KOPT-K1 (cell line): Measurements from ENCODE around the gene RAP1GAP.

Experiments used
- H3K27ac ChIP-seq: fragments of 200-600 bp; sonication (generic); 2 replicates; pipeline ENCODE4 v1.5.1; 2016; ENCODE audit warnings: antibody characterized with exemption, mild to moderate bottlenecking, low read depth, low read length; ENCODE audit not compliant: poor library complexity, severe bottlenecking
- H3K36me3 ChIP-seq: fragments of 200-600 bp; sonication (generic); 2 replicates; pipeline ENCODE4 v1.5.1; 2017; ENCODE audit warnings: antibody characterized with exemption, mild to moderate bottlenecking, low read length, moderate library complexity; ENCODE audit not compliant: insufficient read depth
- H3K9me3 ChIP-seq: fragments of 200-600 bp; sonication (generic); 2 replicates; pipeline ENCODE4 v1.5.1; 2017; ENCODE audit warnings: antibody characterized with exemption, low read length, mild to moderate bottlenecking; ENCODE audit not compliant: insufficient read depth, poor library complexity, severe bottlenecking

RAP1GAP gene

DNA sequence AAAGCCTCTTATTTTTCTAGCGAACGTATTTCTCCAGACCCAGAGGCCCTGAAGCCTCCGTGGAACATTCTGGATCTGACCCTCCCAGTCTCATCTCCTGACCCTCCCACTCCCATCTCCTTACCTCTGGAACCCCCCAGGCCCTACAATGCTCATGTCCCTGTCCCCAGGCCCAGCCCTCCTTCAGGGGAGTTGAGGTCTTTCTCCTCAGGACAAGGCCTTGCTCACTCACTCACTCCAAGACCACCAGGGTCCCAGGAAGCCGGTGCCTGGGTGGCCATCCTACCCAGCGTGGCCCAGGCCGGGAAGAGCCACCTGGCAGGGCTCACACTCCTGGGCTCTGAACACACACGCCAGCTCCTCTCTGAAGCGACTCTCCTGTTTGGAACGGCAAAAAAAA, 91.2 kb downstream of the RAP1GAP start:
- no peak overlapping the region for H3K27ac ChIP-seq
- H3K36me3 ChIP-seq: no peaks in the 10 kb centered on the region
- no peaks in the 10 kb centered on the region for H3K9me3 ChIP-seq

GRCh38 chr1:21577324-21577723, 91.8 kb downstream of the RAP1GAP start:
- Histone ChIP-seq H3K36me3 (no peaks in the 10 kb centered on the region), H3K9me3 (no peaks in the 10 kb centered on the region), H3K27ac (no peak overlapping the region)

GRCh38 chr1:21576798-21577187, 92.4 kb downstream of the RAP1GAP start:
- H3K9me3 ChIP-seq: no peaks in the 10 kb centered on the region
- H3K27ac ChIP-seq: no peak overlapping the region
- H3K36me3 ChIP-seq: no peaks in the 10 kb centered on the region

DNA sequence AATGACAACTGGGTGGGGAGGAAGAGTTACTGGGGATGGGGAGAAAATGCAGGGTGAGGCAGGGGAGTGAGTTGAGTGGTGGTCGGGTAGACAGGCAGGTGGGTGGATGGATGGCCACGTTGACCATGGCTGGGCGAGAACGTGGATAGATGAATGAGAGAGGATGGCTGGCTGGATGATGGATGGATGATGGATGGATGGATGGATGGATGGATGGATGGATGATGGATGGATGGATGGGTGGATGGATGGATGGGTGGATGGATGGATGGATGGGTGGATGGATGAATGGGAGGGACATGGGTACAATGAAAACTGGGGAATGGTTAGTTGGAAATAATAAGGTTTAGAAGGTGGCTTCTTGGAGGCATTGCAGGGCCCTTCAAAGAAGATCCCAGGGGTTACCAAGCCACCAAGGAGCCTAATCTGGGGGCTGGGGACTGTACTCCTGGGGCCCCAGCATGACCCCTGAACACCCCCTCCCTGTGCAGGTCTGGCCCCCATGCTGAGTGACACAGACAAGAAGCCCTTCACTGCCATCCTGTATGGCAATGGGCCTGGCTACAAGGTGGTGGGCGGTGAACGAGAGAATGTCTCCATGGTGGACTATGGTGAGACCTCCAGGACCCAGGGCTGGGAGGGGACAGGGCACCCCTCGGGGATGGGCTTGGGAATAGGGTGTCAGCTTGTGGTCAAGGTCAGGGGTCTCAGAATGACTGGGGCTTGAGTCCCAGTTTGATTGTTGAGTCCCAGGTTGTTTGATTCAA, 92.9 kb downstream of the RAP1GAP start:
- H3K36me3 ChIP-seq: no peaks in the 10 kb centered on the region

GRCh38 chr1:21575351-21575942, 93.7 kb downstream of the RAP1GAP start:
- H3K27ac ChIP-seq: no peak overlapping the region
- H3K9me3 ChIP-seq: no peaks in the 10 kb centered on the region

More for the DNA sequence above, 92.9 kb downstream of the RAP1GAP start:
- Histone ChIP-seq H3K9me3 (no peaks in the 10 kb centered on the region), H3K27ac (no peak overlapping the region)

GRCh38 chr1:21574466-21575151, 94.5 kb downstream of the RAP1GAP start:
- Histone ChIP-seq H3K27ac (no peak overlapping the region), H3K36me3 (no peaks in the 10 kb centered on the region), H3K9me3 (no peaks in the 10 kb centered on the region)

More at GRCh38 chr1:21575351-21575942, 93.7 kb downstream of the RAP1GAP start:
- no peaks in the 10 kb centered on the region for H3K36me3 ChIP-seq

- H3K27ac ChIP-seq: no peak overlapping the region
- no peaks in the 10 kb centered on the region for H3K9me3 ChIP-seq
- no peaks in the 10 kb centered on the region for H3K36me3 ChIP-seq
These were observed 95.1 kb downstream of the RAP1GAP start for GRCh38 chr1:21573971-21574465.

GRCh38 chr1:21573475-21573874, 95.7 kb downstream of the RAP1GAP start:
- no peak overlapping the region for H3K27ac ChIP-seq
- H3K36me3 ChIP-seq: no peaks in the 10 kb centered on the region
- no peaks in the 10 kb centered on the region for H3K9me3 ChIP-seq

- no peaks in the 10 kb centered on the region for H3K36me3 ChIP-seq
- H3K9me3 ChIP-seq: no peaks in the 10 kb centered on the region
- no peak overlapping the region for H3K27ac ChIP-seq
These were observed 96.4 kb downstream of the RAP1GAP start for GRCh38 chr1:21572735-21573277.

DNA sequence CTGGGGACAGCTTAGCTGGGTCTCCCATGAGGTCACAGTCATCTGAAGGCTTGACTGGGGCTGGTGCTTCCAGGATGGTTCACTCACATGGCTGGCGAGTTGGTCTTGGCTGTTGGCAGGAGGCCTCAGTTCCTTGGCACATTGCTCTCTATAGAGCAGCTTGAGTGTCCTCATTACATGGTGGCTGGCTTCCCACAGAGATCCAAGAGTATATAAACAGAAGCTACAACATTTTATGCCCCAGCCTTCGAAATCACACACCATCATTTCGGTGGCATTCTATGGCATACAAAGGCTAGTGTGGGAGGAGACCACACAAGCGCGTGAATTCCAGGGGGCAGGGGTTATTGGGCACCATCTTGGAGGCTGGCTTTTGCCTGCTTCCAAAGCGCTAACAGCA, 96.9 kb downstream of the RAP1GAP start:
- Histone ChIP-seq H3K36me3 (no peaks in the 10 kb centered on the region), H3K27ac (no peak overlapping the region), H3K9me3 (no peaks in the 10 kb centered on the region)

DNA sequence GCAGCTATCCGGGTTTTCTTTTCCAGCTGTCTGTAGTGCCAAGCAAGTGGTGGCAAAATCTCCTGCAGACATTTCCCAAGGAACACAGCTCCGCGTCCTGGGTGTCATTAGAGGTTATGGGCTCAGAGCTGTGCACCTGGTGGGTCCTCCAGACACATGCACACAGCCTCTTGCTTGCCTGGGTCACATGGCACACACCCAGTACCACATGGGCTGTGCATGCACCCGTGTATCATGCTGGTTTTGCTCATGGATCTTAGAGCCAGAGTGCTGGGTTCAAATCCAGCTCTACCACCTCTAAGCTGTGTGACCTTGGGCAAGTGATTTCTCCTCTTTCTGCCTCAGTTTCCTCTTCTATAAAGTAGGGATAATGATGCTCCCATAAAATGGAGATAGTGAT, 98.3 kb downstream of the RAP1GAP start:
- Histone ChIP-seq H3K36me3 (no peaks in the 10 kb centered on the region), H3K9me3 (no peaks in the 10 kb centered on the region), H3K27ac (no peak overlapping the region)

GRCh38 chr1:21570528-21570875, 98.7 kb downstream of the RAP1GAP start:
- Histone ChIP-seq H3K9me3 (no peaks in the 10 kb centered on the region), H3K36me3 (no peaks in the 10 kb centered on the region), H3K27ac (no peak overlapping the region)

GRCh38 chr1:21569820-21570527, 99.2 kb downstream of the RAP1GAP start:
- Histone ChIP-seq H3K27ac (no peak overlapping the region), H3K9me3 (no peaks in the 10 kb centered on the region), H3K36me3 (no peaks in the 10 kb centered on the region)

DNA sequence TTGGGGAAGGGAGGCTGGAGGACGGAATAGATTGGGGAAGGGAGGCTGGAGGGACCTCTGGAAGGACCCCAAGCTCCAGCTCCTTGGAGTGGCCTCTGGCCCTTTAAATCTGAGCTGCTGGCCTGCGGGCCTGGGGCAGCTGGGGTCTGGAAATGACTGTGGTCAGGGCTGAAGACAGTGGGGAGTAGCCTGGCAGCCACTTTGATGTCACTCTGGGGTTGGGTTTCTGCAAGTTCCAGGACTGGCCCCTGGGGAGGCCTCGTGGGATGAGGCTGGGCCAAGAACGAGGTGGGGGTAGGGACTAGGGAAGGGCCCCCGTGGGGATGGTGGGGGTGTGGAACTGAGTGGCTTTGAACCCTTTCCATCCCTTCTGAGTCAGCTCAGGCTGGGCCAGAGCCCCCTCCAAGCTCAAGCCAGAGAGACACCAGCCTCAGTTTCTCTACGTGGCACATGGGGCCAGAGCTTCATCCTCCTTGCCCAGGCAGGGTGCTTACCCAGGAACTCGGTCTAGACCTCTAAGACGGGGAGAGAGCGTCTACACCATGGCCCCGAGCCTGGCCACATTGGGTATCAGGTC, 100.3 kb downstream of the RAP1GAP start:
- H3K36me3 ChIP-seq: no peaks in the 10 kb centered on the region
- no peaks in the 10 kb centered on the region for H3K9me3 ChIP-seq
- H3K27ac ChIP-seq: no peak overlapping the region
